Mesenchymal stem cell (in vitro differentiated cells and primary cell): ENCODE measurements around the gene SPATA32.

Source experiments
- DNase-seq: peaks from one replicate; pipeline ENCODE4 v3.0.0-alpha.2; 2013
- H2AFZ ChIP-seq: one replicate; pipeline ENCODE4 v1.6.1; 2013; ENCODE audit warnings: low read depth, mild to moderate bottlenecking, control low read depth, inconsistent platforms, low read length, moderate library complexity
- H2AK5ac ChIP-seq: 2 replicates; pipeline ENCODE4 v1.6.1; 2013; ENCODE audit warnings: low read length, moderate library complexity, mild to moderate bottlenecking, inconsistent platforms; ENCODE audit not compliant: severe bottlenecking
- H2BK120ac ChIP-seq: one replicate; pipeline ENCODE4 v1.6.1; 2013; ENCODE audit warnings: low read depth, mild to moderate bottlenecking, inconsistent platforms, low read length, moderate library complexity
- H2BK12ac ChIP-seq, 2 experiments: one replicate each; pipeline ENCODE4 v1.6.1; 2013; ENCODE audit warnings: inconsistent platforms in 2 of 2, low read length in 2 of 2, mild to moderate bottlenecking in 2 of 2, moderate library complexity in 2 of 2, control low read depth in 1 of 2
- H2BK15ac ChIP-seq: one replicate; pipeline ENCODE4 v1.6.1; 2013; ENCODE audit warnings: mild to moderate bottlenecking, low read depth, inconsistent platforms; ENCODE audit not compliant: poor library complexity, severe bottlenecking
- H2BK5ac ChIP-seq: 2 replicates; pipeline ENCODE4 v1.6.1; 2013; ENCODE audit warnings: low read depth, mild to moderate bottlenecking, low read length, control low read depth, inconsistent platforms; ENCODE audit not compliant: poor library complexity, severe bottlenecking
- H3K14ac ChIP-seq, 2 experiments: one replicate each; pipeline ENCODE4 v1.6.1; 2013; ENCODE audit warnings: inconsistent platforms in 2 of 2, low read length in 2 of 2, control low read depth in 1 of 2, mild to moderate bottlenecking in 1 of 2, moderate library complexity in 1 of 2
- H3K18ac ChIP-seq, 2 experiments: one replicate each; pipeline ENCODE4 v1.6.1; 2013; ENCODE audit warnings: inconsistent platforms in 2 of 2, low read length in 2 of 2, control low read depth in 1 of 2, low read depth in 1 of 2, mild to moderate bottlenecking in 1 of 2
- H3K23ac ChIP-seq, 2 experiments: one replicate each; pipeline ENCODE4 v1.6.1; 2013; ENCODE audit warnings: inconsistent platforms in 2 of 2, low read length in 2 of 2, mild to moderate bottlenecking in 2 of 2, moderate library complexity in 2 of 2, control low read depth in 1 of 2
- H3K27ac ChIP-seq: 2 replicates; pipeline ENCODE4 v1.5.1; 2013; ENCODE audit warnings: mild to moderate bottlenecking, moderate library complexity, low read length, control low read depth, inconsistent platforms; ENCODE audit not compliant: poor library complexity, severe bottlenecking
- H3K27me3 ChIP-seq, 2 experiments: 2 replicates each; pipeline versions ENCODE4 v1.6.1 to v1.7.0; 2013; ENCODE audit warnings: low read length in 2 of 2, mild to moderate bottlenecking in 2 of 2, moderate library complexity in 2 of 2, control low read depth in 1 of 2, inconsistent platforms in 1 of 2; ENCODE audit not compliant: control insufficient read depth in 1 of 2, insufficient read depth in 1 of 2
- H3K36me3 ChIP-seq, 2 experiments: 2 replicates each; pipeline versions ENCODE4 v1.6.1 to v1.7.0; 2013; ENCODE audit warnings: low read length in 2 of 2, control low read depth in 1 of 2, inconsistent platforms in 1 of 2, low read depth in 1 of 2, mild to moderate bottlenecking in 1 of 2; ENCODE audit not compliant: insufficient read depth in 2 of 2, control insufficient read depth in 1 of 2
- H3K4ac ChIP-seq, 2 experiments: one replicate each; pipeline ENCODE4 v1.6.1; 2013; ENCODE audit warnings: inconsistent platforms in 2 of 2, low read length in 2 of 2, mild to moderate bottlenecking in 2 of 2, moderate library complexity in 2 of 2, control low read depth in 1 of 2, low read depth in 1 of 2
- H3K4me1 ChIP-seq: 2 replicates; pipeline ENCODE4 v1.6.1; 2013; ENCODE audit warnings: low read depth, low read length, control low read depth; ENCODE audit not compliant: control insufficient read depth, insufficient read depth
- H3K4me2 ChIP-seq: 2 replicates; pipeline ENCODE4 v1.6.1; 2013; ENCODE audit warnings: low read length, mild to moderate bottlenecking, inconsistent platforms; ENCODE audit not compliant: poor library complexity, severe bottlenecking
- H3K4me3 ChIP-seq, 2 experiments: 2 replicates each; pipeline versions ENCODE4 v1.5.1 to v1.7.0; 2013; ENCODE audit warnings: low read length in 2 of 2, mild to moderate bottlenecking in 2 of 2, control low read depth in 1 of 2, low read depth in 1 of 2; ENCODE audit not compliant: insufficient read depth in 1 of 2
- H3K79me1 ChIP-seq: replicated peaks from 2 replicates; pipeline ENCODE4 v1.6.1; 2013; ENCODE audit warnings: mild to moderate bottlenecking, control low read depth, low read length, inconsistent platforms; ENCODE audit not compliant: poor library complexity, severe bottlenecking
- H3K9ac ChIP-seq: 2 replicates; pipeline ENCODE4 v1.7.0; 2013; ENCODE audit warnings: mild to moderate bottlenecking, low read length, moderate library complexity
- H3K9me3 ChIP-seq: 2 replicates; pipeline ENCODE4 v1.7.0; 2013; ENCODE audit warnings: mild to moderate bottlenecking, low read length; ENCODE audit not compliant: control insufficient read depth
- H4K8ac ChIP-seq: one replicate; pipeline ENCODE4 v1.6.1; 2013; ENCODE audit warnings: inconsistent platforms, mild to moderate bottlenecking, low read length, moderate library complexity
- H4K91ac ChIP-seq: one replicate; pipeline ENCODE4 v1.6.1; 2013; ENCODE audit warnings: mild to moderate bottlenecking, low read length, inconsistent platforms
- WGBS: methylation state at CpG from one replicate; pipeline ENCODE4 v1.1.7; 2013; ENCODE audit warnings: mixed read lengths; 5-methylcytosine and 5-hydroxymethylcytosine counted together

SPATA32 gene

DNA sequence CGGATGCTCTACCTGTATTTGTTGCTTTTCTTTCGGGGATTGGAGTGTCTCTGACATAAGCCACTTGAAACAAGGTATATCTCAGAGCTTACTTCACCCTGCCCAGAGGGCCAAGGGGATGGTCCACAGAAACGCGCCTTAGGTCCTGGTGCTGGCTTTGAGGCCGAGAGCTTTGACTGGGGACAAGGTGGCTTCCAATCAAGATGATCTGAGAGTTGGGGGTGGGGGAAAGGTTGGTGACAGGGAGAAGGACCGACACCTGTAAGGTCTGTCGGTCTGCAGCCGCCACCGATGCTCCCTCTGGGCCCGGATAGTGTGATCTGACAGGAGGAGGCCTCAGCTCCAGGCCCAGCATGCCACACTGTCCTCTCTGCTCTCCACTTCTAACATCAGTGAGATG, 21.8 kb upstream of the SPATA32 start:
- H2BK12ac ChIP-seq: no peak overlapping the region
- H3K4ac ChIP-seq: no peak overlapping the region
- DNase-seq: no peak
- H3K4me2 ChIP-seq: no peak overlapping the region
- no peak overlapping the region for H4K8ac ChIP-seq
- H3K4me3 ChIP-seq: no peak overlapping the region
- no peak overlapping the region for H3K14ac ChIP-seq
- peaks cover 11% of the 10 kb centered on the region for H3K79me1 ChIP-seq
- H3K18ac ChIP-seq: no peak overlapping the region
- peak overlapping the region; percentile 77 for H3K27ac ChIP-seq
- H2AFZ ChIP-seq: no peak overlapping the region
- H2BK120ac ChIP-seq: no peak overlapping the region
- WGBS: 98% methylated on average over 8 of the region's 10 CpGs
- no peaks in the 10 kb centered on the region for H3K27me3 ChIP-seq
- H3K9me3 ChIP-seq: no peaks in the 10 kb centered on the region
- no peak overlapping the region for H3K23ac ChIP-seq
- no peak overlapping the region for H4K91ac ChIP-seq
- H2BK5ac ChIP-seq: no peak overlapping the region
- no peak overlapping the region for H3K9ac ChIP-seq
- H3K36me3 ChIP-seq: peaks cover 71 to 77% of the 10 kb centered on the region in 2 experiments
- peak overlapping the region; percentile 36 for H2AK5ac ChIP-seq
- peaks cover 37% of the 10 kb centered on the region for H3K4me1 ChIP-seq
- H2BK15ac ChIP-seq: no peak overlapping the region

- H3K4me2 ChIP-seq: no peak overlapping the region
- H2BK120ac ChIP-seq: peak overlapping the region; percentile 52
- peak overlapping the region; percentile 84 for H4K91ac ChIP-seq
- H3K9me3 ChIP-seq: no peaks in the 10 kb centered on the region
- H3K4me1 ChIP-seq: peaks cover 32% of the 10 kb centered on the region
- peak overlapping the region; percentile 50 to 78 for H3K18ac ChIP-seq
- DNase-seq: peak; percentile 95
- peak overlapping the region; percentile 77 for H3K27ac ChIP-seq
- H4K8ac ChIP-seq: peak overlapping the region; percentile 51
- H2BK5ac ChIP-seq: no peak overlapping the region
- 60% methylated on average over 17 of the region's 21 CpGs for WGBS
- H3K9ac ChIP-seq: no peak overlapping the region
- H3K4ac ChIP-seq: peak overlapping the region in 1 of 2 experiments; percentile 0
- H3K14ac ChIP-seq: peak overlapping the region in 1 of 2 experiments; percentile 38
- H3K36me3 ChIP-seq: peaks cover 70 to 74% of the 10 kb centered on the region in 2 experiments
- H2BK15ac ChIP-seq: no peak overlapping the region
- no peak overlapping the region for H2AFZ ChIP-seq
- no peak overlapping the region for H3K4me3 ChIP-seq
- peaks cover 11% of the 10 kb centered on the region for H3K79me1 ChIP-seq
- H2AK5ac ChIP-seq: peak overlapping the region; percentile 89
- H2BK12ac ChIP-seq: peak overlapping the region; percentile 72
- no peaks in the 10 kb centered on the region for H3K27me3 ChIP-seq
- peak overlapping the region in 1 of 2 experiments; percentile 78 for H3K23ac ChIP-seq
Observed at GRCh38 chr17:45282683-45283644, 21.1 kb upstream of the SPATA32 start.

- peak overlapping the region; percentile 28 for H3K27ac ChIP-seq
- H4K8ac ChIP-seq: no peak overlapping the region
- no peak overlapping the region for H2BK15ac ChIP-seq
- H2AFZ ChIP-seq: no peak overlapping the region
- WGBS: 96% methylated on average over 3 of the region's 3 CpGs
- H3K9ac ChIP-seq: no peak overlapping the region
- no peak overlapping the region for H2AK5ac ChIP-seq
- H3K79me1 ChIP-seq: peaks cover 15% of the 10 kb centered on the region
- no peak overlapping the region for H2BK5ac ChIP-seq
- H3K4me2 ChIP-seq: no peak overlapping the region
- H2BK12ac ChIP-seq: no peak overlapping the region
- H3K4me3 ChIP-seq: no peak overlapping the region
- peaks cover 46 to 55% of the 10 kb centered on the region in 2 experiments for H3K36me3 ChIP-seq
- no peak overlapping the region for H3K4ac ChIP-seq
- H4K91ac ChIP-seq: no peak overlapping the region
- H3K14ac ChIP-seq: no peak overlapping the region
- peaks cover 26% of the 10 kb centered on the region for H3K4me1 ChIP-seq
- DNase-seq: no peak
- H3K27me3 ChIP-seq: no peaks in the 10 kb centered on the region
- no peak overlapping the region for H2BK120ac ChIP-seq
- H3K23ac ChIP-seq: no peak overlapping the region
- H3K18ac ChIP-seq: no peak overlapping the region
- no peaks in the 10 kb centered on the region for H3K9me3 ChIP-seq
Observed at GRCh38 chr17:45279898-45280297, 18.0 kb upstream of the SPATA32 start.

GRCh38 chr17:45277992-45278391, 16.1 kb upstream of the SPATA32 start:
- H3K27ac ChIP-seq: peak overlapping the region; percentile 1
- no peak overlapping the region for H4K91ac ChIP-seq
- H3K4me2 ChIP-seq: no peak overlapping the region
- H3K18ac ChIP-seq: no peak overlapping the region
- H3K9me3 ChIP-seq: no peaks in the 10 kb centered on the region
- peak overlapping the region; percentile 28 for H3K9ac ChIP-seq
- no peak overlapping the region for H2AFZ ChIP-seq
- H3K4me3 ChIP-seq: no peak overlapping the region
- no peak overlapping the region for H2BK5ac ChIP-seq
- no peak overlapping the region for H2AK5ac ChIP-seq
- no peak overlapping the region for H2BK120ac ChIP-seq
- no peak overlapping the region for H2BK12ac ChIP-seq
- H3K14ac ChIP-seq: no peak overlapping the region
- H3K27me3 ChIP-seq: no peaks in the 10 kb centered on the region
- no peak overlapping the region for H4K8ac ChIP-seq
- WGBS: 96% methylated on average over 6 of the region's 7 CpGs
- H3K4ac ChIP-seq: no peak overlapping the region
- no peak overlapping the region for H3K23ac ChIP-seq
- H3K36me3 ChIP-seq: peaks cover 43 to 54% of the 10 kb centered on the region in 2 experiments
- no peak overlapping the region for H2BK15ac ChIP-seq
- H3K79me1 ChIP-seq: peaks cover 24% of the 10 kb centered on the region
- no peak for DNase-seq
- peaks cover 25% of the 10 kb centered on the region for H3K4me1 ChIP-seq
